ENCODE results near the gene PDRG1. TPM values are rescaled to one million over a fixed set of nuclear protein-coding genes. Genes with fewer than 3 reads are reported as not detected.

The PDRG1 gene
- total RNA-seq, 1 donor from 2014 or later, result 20.6 TPM

DNA sequence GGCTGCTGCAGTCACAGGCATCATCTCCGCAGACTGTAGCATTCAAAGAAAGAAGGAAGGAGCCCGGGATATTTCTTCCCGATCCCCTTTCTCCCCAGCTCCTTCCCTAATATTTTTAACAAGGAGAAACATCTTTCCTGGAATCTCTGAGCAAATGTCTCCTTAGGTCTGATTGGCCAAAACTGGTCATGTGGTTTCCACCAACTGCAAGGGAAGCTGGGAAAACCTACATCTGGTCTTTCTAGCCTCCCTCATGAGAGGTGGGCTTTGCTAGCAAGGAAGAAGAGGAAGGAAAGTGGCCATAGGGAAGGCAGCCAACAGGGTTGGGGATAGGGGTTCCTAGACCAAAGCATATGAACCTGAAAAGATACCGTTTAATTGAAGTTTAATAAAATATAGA is 35.1 kb downstream of the PDRG1 start:
- Histone ChIP-seq H3K27ac (ENCODE audit: low read depth, low read length) (no peak overlapping the region), H3K4me1 (ENCODE audit: insufficient read depth, low read length) (no peaks in the 10 kb centered on the region), H3K9me3 (ENCODE audit: insufficient read depth, low read depth, low read length) (no peaks in the 10 kb centered on the region), H4K20me1 (ENCODE audit: insufficient read depth, low read length) (no peaks in the 10 kb centered on the region), H3K4me2 (ENCODE audit: low read length) (no peak overlapping the region), H3K79me2 (ENCODE audit: insufficient read depth, low read length) (no peaks in the 10 kb centered on the region), H2AFZ (ENCODE audit: low read depth, low read length) (no peak overlapping the region), H3K9ac (ENCODE audit: low read length) (no peak overlapping the region), H3K36me3 (ENCODE audit: insufficient read depth, low read length) (no peaks in the 10 kb centered on the region), H3K27me3 (ENCODE audit: insufficient read depth, low read length) (peaks cover 13% of the 10 kb centered on the region), H3K4me3 (ENCODE audit: insufficient read depth, low read depth, low read length) (no peak overlapping the region)
- no peak for FAIRE-seq
- Mint-ChIP-seq H3K27ac (ENCODE audit: unreplicated experiment) (no peak overlapping the region), H3K4me1 (ENCODE audit: low read depth, unreplicated experiment) (peaks cover 4% of the 10 kb centered on the region), H3K36me3 (ENCODE audit: low read depth, unreplicated experiment) (no peaks in the 10 kb centered on the region), H3K27me3 (ENCODE audit: low read depth, unreplicated experiment) (peaks cover 9% of the 10 kb centered on the region), H3K4me3 (ENCODE audit: unreplicated experiment) (no peak overlapping the region), H3K9me3 (ENCODE audit: unreplicated experiment) (no peaks in the 10 kb centered on the region)
- no peak for DNase-seq (ENCODE audit: low read depth)
- TF ChIP-seq, protein P1, sequence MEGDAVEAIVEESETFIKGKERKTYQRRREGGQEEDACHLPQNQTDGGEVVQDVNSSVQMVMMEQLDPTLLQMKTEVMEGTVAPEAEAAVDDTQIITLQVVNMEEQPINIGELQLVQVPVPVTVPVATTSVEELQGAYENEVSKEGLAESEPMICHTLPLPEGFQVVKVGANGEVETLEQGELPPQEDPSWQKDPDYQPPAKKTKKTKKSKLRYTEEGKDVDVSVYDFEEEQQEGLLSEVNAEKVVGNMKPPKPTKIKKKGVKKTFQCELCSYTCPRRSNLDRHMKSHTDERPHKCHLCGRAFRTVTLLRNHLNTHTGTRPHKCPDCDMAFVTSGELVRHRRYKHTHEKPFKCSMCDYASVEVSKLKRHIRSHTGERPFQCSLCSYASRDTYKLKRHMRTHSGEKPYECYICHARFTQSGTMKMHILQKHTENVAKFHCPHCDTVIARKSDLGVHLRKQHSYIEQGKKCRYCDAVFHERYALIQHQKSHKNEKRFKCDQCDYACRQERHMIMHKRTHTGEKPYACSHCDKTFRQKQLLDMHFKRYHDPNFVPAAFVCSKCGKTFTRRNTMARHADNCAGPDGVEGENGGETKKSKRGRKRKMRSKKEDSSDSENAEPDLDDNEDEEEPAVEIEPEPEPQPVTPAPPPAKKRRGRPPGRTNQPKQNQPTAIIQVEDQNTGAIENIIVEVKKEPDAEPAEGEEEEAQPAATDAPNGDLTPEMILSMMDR (IDR thresholded peaks at IDR 0.05; ENCODE audit: insufficient read depth, low read depth, low read length), result no peak
- no peak for TF ChIP-seq EZH2 (IDR thresholded peaks at IDR 0.05; ENCODE audit: insufficient read depth, low read length)

GRCh38 chr20:31915491-31916280 is 36.2 kb downstream of the PDRG1 start:
- no peak overlapping the region for H3K27ac ChIP-seq (ENCODE audit: low read depth, low read length)
- no peaks in the 10 kb centered on the region for H3K79me2 ChIP-seq (ENCODE audit: insufficient read depth, low read length)
- no peaks in the 10 kb centered on the region for H4K20me1 ChIP-seq (ENCODE audit: insufficient read depth, low read length)
- no peak for FAIRE-seq
- peaks cover 13% of the 10 kb centered on the region for H3K27me3 ChIP-seq (ENCODE audit: insufficient read depth, low read length)
- peaks cover 6% of the 10 kb centered on the region for H3K27me3 Mint-ChIP-seq (ENCODE audit: low read depth, unreplicated experiment)
- no peak overlapping the region for H3K4me2 ChIP-seq (ENCODE audit: low read length)
- no peaks in the 10 kb centered on the region for H3K4me1 ChIP-seq (ENCODE audit: insufficient read depth, low read length)
- H3K9ac ChIP-seq (ENCODE audit: low read length), result no peak overlapping the region
- H3K4me3 Mint-ChIP-seq (ENCODE audit: unreplicated experiment), result no peak overlapping the region
- H3K36me3 ChIP-seq (ENCODE audit: insufficient read depth, low read length), result no peaks in the 10 kb centered on the region
- DNase-seq (ENCODE audit: low read depth), result no peak
- peaks cover 4% of the 10 kb centered on the region for H3K4me1 Mint-ChIP-seq (ENCODE audit: low read depth, unreplicated experiment)
- no peak overlapping the region for H2AFZ ChIP-seq (ENCODE audit: low read depth, low read length)
- TF ChIP-seq, protein P1 (IDR thresholded peaks at IDR 0.05; ENCODE audit: insufficient read depth, low read depth, low read length), result no peak
- no peak for TF ChIP-seq EZH2 (IDR thresholded peaks at IDR 0.05; ENCODE audit: insufficient read depth, low read length)
- no peak overlapping the region for H3K4me3 ChIP-seq (ENCODE audit: insufficient read depth, low read depth, low read length)
- H3K9me3 ChIP-seq (ENCODE audit: insufficient read depth, low read depth, low read length), result no peaks in the 10 kb centered on the region
- no peak overlapping the region for H3K27ac Mint-ChIP-seq (ENCODE audit: unreplicated experiment)
- no peaks in the 10 kb centered on the region for H3K36me3 Mint-ChIP-seq (ENCODE audit: low read depth, unreplicated experiment)
- H3K9me3 Mint-ChIP-seq (ENCODE audit: unreplicated experiment), result no peaks in the 10 kb centered on the region

GRCh38 chr20:31914170-31914569 is 37.7 kb downstream of the PDRG1 start:
- FAIRE-seq, result no peak
- no peak for TF ChIP-seq EZH2 (IDR thresholded peaks at IDR 0.05; ENCODE audit: insufficient read depth, low read length)
- TF ChIP-seq, protein P1 (IDR thresholded peaks at IDR 0.05; ENCODE audit: insufficient read depth, low read depth, low read length), result no peak

More at GRCh38 chr20:31914170-31914569, 37.7 kb downstream of the PDRG1 start:
- no peak for DNase-seq (ENCODE audit: low read depth)
- H3K79me2 ChIP-seq (ENCODE audit: insufficient read depth, low read length), result no peaks in the 10 kb centered on the region
- no peaks in the 10 kb centered on the region for H4K20me1 ChIP-seq (ENCODE audit: insufficient read depth, low read length)
- no peaks in the 10 kb centered on the region for H3K9me3 ChIP-seq (ENCODE audit: insufficient read depth, low read depth, low read length)
- no peaks in the 10 kb centered on the region for H3K4me1 ChIP-seq (ENCODE audit: insufficient read depth, low read length)
- Mint-ChIP-seq H3K27me3 (ENCODE audit: low read depth, unreplicated experiment) (peaks cover 3% of the 10 kb centered on the region), H3K4me1 (ENCODE audit: low read depth, unreplicated experiment) (peaks cover 4% of the 10 kb centered on the region), H3K36me3 (ENCODE audit: low read depth, unreplicated experiment) (no peaks in the 10 kb centered on the region), H3K27ac (ENCODE audit: unreplicated experiment) (no peak overlapping the region), H3K4me3 (ENCODE audit: unreplicated experiment) (no peak overlapping the region), H3K9me3 (ENCODE audit: unreplicated experiment) (no peaks in the 10 kb centered on the region)
- H3K4me2 ChIP-seq (ENCODE audit: low read length), result no peak overlapping the region
- H3K27ac ChIP-seq (ENCODE audit: low read depth, low read length), result no peak overlapping the region
- no peak overlapping the region for H3K4me3 ChIP-seq (ENCODE audit: insufficient read depth, low read depth, low read length)
- peaks cover 12% of the 10 kb centered on the region for H3K27me3 ChIP-seq (ENCODE audit: insufficient read depth, low read length)
- no peak overlapping the region for H2AFZ ChIP-seq (ENCODE audit: low read depth, low read length)
- H3K36me3 ChIP-seq (ENCODE audit: insufficient read depth, low read length), result no peaks in the 10 kb centered on the region
- H3K9ac ChIP-seq (ENCODE audit: low read length), result no peak overlapping the region

Measured in astrocyte (in vitro differentiated cells and primary cell).